HTERT RPE-1 (cell line): ENCODE results near the gene NFATC2.

Source experiments
- in situ Hi-C: fragments of 300-500 bp; cut with MboI; formaldehyde crosslinking; loops from 4 replicates; pipeline ENCODE4 v1.14.3; 2020; ENCODE audit warnings: low sequenced_read_pairs

Gene NFATC2

GRCh38 chr20:51420805-51421204 is 121.7 kb downstream of the NFATC2 start:
- in situ Hi-C loops, result no loop called here

DNA sequence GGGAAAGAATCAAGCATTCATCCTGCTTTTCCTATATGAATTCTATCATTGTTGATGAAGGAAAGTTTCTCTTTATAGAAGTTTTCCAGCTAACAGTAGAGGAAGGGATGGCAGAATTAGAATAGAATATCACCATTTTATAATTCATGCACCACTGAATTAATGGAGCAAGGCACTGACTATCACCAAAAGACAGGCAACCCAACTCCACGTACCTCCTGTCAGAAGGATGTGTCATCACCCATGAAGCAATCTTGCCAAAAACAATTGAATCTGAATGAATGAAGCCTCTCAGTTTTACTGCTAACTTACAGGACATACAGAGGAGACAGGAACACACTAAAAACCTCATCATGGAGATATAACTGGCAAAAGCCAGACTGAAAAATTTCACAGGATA is 122.4 kb downstream of the NFATC2 start:
- in situ Hi-C loops, result no loop called here

DNA sequence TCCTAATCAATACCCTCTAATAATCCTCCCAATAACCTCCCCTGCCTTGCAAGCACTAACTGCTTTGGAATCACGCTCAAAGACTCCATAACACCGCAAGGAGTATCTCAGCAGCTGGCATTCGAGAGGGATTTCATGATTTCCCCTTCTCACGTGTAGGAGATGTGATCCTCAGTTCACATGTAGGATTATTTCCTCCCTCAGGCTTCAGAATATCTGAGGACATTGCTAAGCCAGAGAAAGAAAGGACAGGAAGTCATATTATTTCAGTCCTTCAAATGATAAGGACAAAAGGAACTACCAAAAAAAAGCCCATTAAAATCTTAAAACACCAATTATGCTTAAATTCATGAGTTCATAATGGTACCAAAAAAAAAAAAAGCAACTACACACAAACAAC is 122.9 kb downstream of the NFATC2 start:
- in situ Hi-C loops, result no loop called here

GRCh38 chr20:51419231-51419630 is 123.3 kb downstream of the NFATC2 start:
- in situ Hi-C loops, result no loop called here

GRCh38 chr20:51418137-51418529 is 124.4 kb downstream of the NFATC2 start:
- in situ Hi-C loops, result no loop called here

- in situ Hi-C loops, result no loop called here
Measured at GRCh38 chr20:51417250-51418136, 125.0 kb downstream of the NFATC2 start.

GRCh38 chr20:51416532-51417249 is 125.8 kb downstream of the NFATC2 start:
- in situ Hi-C loops, result no loop called here

DNA sequence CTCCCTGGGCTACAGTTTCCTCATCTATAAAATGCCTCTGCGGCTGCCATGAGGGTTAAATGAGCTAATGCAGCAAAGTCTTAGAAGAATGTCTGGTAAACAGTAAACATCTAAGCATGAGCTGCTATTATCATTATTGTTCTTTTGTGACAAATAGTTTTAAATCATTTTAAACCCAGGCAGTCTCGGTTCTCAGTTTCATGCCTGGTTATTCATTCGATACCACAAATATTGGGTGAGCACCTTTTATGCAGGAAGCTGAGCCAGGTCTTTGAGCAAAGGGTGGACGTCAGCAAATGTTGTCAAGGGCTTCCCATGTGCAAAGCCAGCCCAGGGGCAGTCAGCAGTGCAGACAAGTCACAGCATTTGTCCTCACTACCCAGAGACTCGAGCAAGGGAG is 128.7 kb downstream of the NFATC2 start:
- in situ Hi-C loops, result no loop called here

- in situ Hi-C loops, result no loop called here
Measured at GRCh38 chr20:51412951-51413481, 129.5 kb downstream of the NFATC2 start.

- in situ Hi-C loops, result no loop called here
Measured at GRCh38 chr20:51412333-51412871, 130.1 kb downstream of the NFATC2 start.

- in situ Hi-C loops, result no loop called here
Measured at GRCh38 chr20:51411870-51412269, 130.6 kb downstream of the NFATC2 start.

DNA sequence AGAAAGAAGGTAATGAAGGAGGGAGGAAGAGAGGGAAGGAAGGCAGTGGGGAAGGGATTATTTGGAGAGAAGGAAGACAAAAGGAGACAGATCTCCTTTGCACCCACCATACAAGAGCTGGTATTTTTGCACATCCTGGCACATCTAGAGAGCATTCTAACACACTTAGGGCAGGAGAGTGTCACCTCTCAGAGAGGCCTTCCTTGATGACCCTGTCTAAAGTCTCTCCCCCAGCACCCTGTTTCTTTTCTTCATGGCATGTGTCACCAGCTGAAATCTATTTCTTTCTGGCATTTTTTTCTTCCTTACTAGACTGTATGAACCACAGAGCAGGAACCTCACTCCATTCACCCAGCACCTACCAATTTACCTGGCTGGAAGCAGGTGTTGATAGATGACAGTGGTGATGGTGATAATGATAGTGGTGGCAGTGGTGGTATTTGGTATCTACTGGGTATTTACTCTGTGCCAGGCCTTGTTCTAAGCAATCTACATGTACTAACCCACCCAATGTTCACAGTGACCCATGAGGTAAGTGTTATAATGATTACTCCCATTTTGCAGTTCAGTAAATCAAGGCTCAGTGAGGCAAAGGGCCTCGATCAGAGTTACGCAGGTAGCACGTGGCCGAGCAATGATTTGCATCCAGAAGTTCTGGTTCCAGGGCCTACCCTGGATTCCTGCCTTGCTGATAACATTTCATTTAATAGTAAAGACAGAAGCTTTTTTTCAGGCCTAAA is 131.8 kb downstream of the NFATC2 start:
- in situ Hi-C loops, result no loop called here

- in situ Hi-C loops, result no loop called here
Measured at GRCh38 chr20:51409192-51409880, 133.2 kb downstream of the NFATC2 start.

GRCh38 chr20:51404297-51405060 is 138.0 kb downstream of the NFATC2 start:
- in situ Hi-C loops, result no loop called here

DNA sequence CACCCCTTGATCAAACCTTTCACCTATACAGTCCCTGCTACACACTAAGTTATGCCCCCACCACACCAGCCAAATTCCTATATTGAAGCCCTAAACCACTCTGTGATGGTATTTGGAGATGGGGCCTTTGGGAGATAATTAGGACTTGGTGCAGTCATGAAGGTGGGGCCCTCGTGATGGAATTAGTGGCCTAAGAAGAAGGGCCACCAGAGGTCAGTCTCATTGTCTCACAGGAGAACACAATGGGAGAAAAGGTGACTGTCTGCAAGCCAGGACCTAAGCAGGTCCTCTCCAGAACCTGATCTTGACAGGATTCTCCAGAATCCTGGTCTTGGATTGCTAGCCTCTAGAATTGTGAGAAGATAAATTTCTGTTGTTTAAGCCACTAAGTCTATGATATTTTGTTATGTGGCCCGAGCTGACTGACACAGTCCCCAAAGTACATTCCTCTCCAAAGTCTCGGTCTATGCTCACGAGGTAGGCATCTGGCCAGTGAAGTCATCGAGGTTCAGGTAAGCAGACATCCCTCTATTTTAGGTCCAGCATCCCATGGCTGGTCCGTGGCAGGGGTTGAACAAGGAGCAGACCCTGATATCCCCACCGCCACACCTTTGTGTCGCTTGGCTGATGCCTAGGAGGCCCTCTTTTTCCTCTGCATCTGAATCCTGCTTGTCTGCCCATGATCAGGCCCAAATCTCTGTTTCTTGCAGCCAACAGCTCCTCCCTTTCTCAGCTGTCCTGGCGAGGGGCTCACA is 138.9 kb downstream of the NFATC2 start:
- in situ Hi-C loops, result no loop called here

- in situ Hi-C loops, result no loop called here
Measured at GRCh38 chr20:51402201-51402600, 140.3 kb downstream of the NFATC2 start.

- in situ Hi-C loops, result no loop called here
Measured at GRCh38 chr20:51401496-51401895, 141.0 kb downstream of the NFATC2 start.

DNA sequence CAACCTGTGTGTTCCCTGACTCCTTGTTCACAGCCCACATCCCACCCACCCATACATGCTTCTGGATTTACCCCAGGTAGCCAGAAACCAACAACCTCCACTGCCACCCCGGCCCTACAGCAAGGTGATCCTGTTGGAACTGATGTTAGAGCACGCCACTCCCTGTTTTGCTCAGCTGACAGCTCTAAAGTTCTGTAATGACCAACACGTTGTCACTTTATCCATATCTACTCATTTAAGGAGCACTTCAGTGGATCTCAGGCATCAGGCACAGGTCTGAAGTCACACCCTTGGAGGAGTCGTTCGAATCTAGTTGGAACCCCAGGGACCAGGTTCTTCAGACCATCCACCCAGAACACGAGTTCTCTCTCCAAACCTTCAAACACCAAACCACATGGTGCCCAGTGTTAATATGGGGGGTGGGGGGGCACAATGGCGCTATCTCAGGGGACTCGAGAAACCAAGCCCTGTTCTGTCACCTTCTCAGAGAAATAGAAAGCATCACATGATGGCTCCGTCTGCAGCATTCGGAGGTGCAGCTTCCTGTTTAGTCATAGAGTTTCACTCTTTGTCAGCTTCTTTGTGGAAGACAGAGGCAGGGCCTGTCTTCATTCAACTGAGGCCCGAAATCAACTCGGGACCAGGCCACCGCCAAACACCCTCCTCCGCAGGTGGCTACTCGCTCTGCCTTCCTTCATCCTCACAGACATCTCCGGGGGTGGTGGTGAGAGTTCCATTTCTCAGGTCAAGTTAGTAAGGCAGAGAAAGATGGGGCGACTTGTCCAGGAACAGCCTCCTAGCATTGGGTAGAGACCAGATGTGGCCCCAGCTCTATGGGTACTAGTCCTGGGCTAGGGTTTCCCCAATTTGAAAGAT is 142.2 kb downstream of the NFATC2 start:
- in situ Hi-C loops, result no loop called here
